Astrocyte (in vitro differentiated cells and primary cell): ENCODE data around the gene SELENOW.

Source experiments
- CTCF ChIP-seq: IDR thresholded peaks from 2 replicates; pipeline ENCODE4 v1.5.1; 2011; ENCODE audit warnings: low read depth, mild to moderate bottlenecking, inconsistent platforms, low read length, moderate library complexity; ENCODE audit not compliant: insufficient read depth
- EZH2 ChIP-seq: IDR thresholded peaks from 2 replicates; pipeline ENCODE4 v1.6.1; 2012; ENCODE audit warnings: mild to moderate bottlenecking, low read length, inconsistent platforms; ENCODE audit not compliant: insufficient read depth

GRCh38 chr19:47742634-47743033, 35.9 kb upstream of the SELENOW start:
- TF ChIP-seq CTCF (no peak), EZH2 (no peak)
